ENCODE data around the gene SLC35D1.
"Not testable (repeated sequence)": the region's sequence is repeated elsewhere in the genome, so short reads cannot be mapped to it uniquely, and the experiment has no call there.

Gene SLC35D1

GRCh38 chr1:67085326-67085725 lies 31.4 kb upstream of the SLC35D1 start:
- Histone ChIP-seq H3K9ac (ENCODE audit: insufficient read length, low read depth) (no peak overlapping the region), H3K4me1 (ENCODE audit: insufficient read depth, insufficient read length) (no peaks in the 10 kb centered on the region), H3K36me3 (ENCODE audit: insufficient read depth, insufficient read length, low read length) (no peaks in the 10 kb centered on the region), H3K4me3 (ENCODE audit: insufficient read length, low read depth) (no peak overlapping the region), H3K27me3 (ENCODE audit: insufficient read depth, insufficient read length) (no peaks in the 10 kb centered on the region), H3K9me3 (ENCODE audit: insufficient read depth, low read length) (peaks cover 12% of the 10 kb centered on the region; the same call in 1 of the 2 replicates)
- TF ChIP-seq SUZ12 (IDR thresholded peaks at IDR 0.05; ENCODE audit: extremely low read depth, insufficient read depth, insufficient read length) (no peak), ZNF274 (IDR thresholded peaks at IDR 0.05; ENCODE audit: low read depth, low read length) (no peak), YY1 (IDR thresholded peaks at IDR 0.05; ENCODE audit: insufficient read depth, insufficient read length) (no peak)
- DNase-seq (ENCODE audit: low read depth, low spot score): no peak

GRCh38 chr1:67084765-67085318 lies 30.9 kb upstream of the SLC35D1 start:
- no peak overlapping the region for H3K4me3 ChIP-seq (ENCODE audit: insufficient read length, low read depth)

GRCh38 chr1:67078291-67078690 lies 24.3 kb upstream of the SLC35D1 start:
- H3K4me1 ChIP-seq (ENCODE audit: insufficient read depth, insufficient read length): no peaks in the 10 kb centered on the region
- DNase-seq (ENCODE audit: low read depth, low spot score): no peak
- no peak overlapping the region for H3K4me3 ChIP-seq (ENCODE audit: insufficient read length, low read depth)
- H3K27me3 ChIP-seq (ENCODE audit: insufficient read depth, insufficient read length): no peaks in the 10 kb centered on the region
- H3K9me3 ChIP-seq (ENCODE audit: insufficient read depth, low read length): peaks cover 7% of the 10 kb centered on the region; the same call in 1 of the 2 replicates
- TF ChIP-seq YY1 (IDR thresholded peaks at IDR 0.05; ENCODE audit: insufficient read depth, insufficient read length): no peak
- no peak for TF ChIP-seq ZNF274 (IDR thresholded peaks at IDR 0.05; ENCODE audit: low read depth, low read length)
- TF ChIP-seq SUZ12 (IDR thresholded peaks at IDR 0.05; ENCODE audit: extremely low read depth, insufficient read depth, insufficient read length): no peak
- no peak overlapping the region for H3K9ac ChIP-seq (ENCODE audit: insufficient read length, low read depth)
- H3K36me3 ChIP-seq (ENCODE audit: insufficient read depth, insufficient read length, low read length): no peaks in the 10 kb centered on the region

More at GRCh38 chr1:67084765-67085318, 30.9 kb upstream of the SLC35D1 start:
- H3K9ac ChIP-seq (ENCODE audit: insufficient read length, low read depth): no peak overlapping the region
- no peak for DNase-seq (ENCODE audit: low read depth, low spot score)
- no peaks in the 10 kb centered on the region for H3K27me3 ChIP-seq (ENCODE audit: insufficient read depth, insufficient read length)
- TF ChIP-seq ZNF274 (IDR thresholded peaks at IDR 0.05; ENCODE audit: low read depth, low read length) (no peak), SUZ12 (IDR thresholded peaks at IDR 0.05; ENCODE audit: extremely low read depth, insufficient read depth, insufficient read length) (no peak), YY1 (IDR thresholded peaks at IDR 0.05; ENCODE audit: insufficient read depth, insufficient read length) (no peak)
- H3K9me3 ChIP-seq (ENCODE audit: insufficient read depth, low read length): peaks cover 10% of the 10 kb centered on the region; the same call in 1 of the 2 replicates
- H3K36me3 ChIP-seq (ENCODE audit: insufficient read depth, insufficient read length, low read length): no peaks in the 10 kb centered on the region
- H3K4me1 ChIP-seq (ENCODE audit: insufficient read depth, insufficient read length): no peaks in the 10 kb centered on the region

- H3K27me3 ChIP-seq (ENCODE audit: insufficient read depth, insufficient read length): no peaks in the 10 kb centered on the region
- no peak for DNase-seq (ENCODE audit: low read depth, low spot score)
- no peak for TF ChIP-seq YY1 (IDR thresholded peaks at IDR 0.05; ENCODE audit: insufficient read depth, insufficient read length)
- no peak for TF ChIP-seq SUZ12 (IDR thresholded peaks at IDR 0.05; ENCODE audit: extremely low read depth, insufficient read depth, insufficient read length)
- TF ChIP-seq ZNF274 (IDR thresholded peaks at IDR 0.05; ENCODE audit: low read depth, low read length): no peak
- no peaks in the 10 kb centered on the region for H3K36me3 ChIP-seq (ENCODE audit: insufficient read depth, insufficient read length, low read length)
- H3K9ac ChIP-seq (ENCODE audit: insufficient read length, low read depth): no peak overlapping the region
- peaks cover 7% of the 10 kb centered on the region; the same call in 1 of the 2 replicates for H3K9me3 ChIP-seq (ENCODE audit: insufficient read depth, low read length)
- H3K4me3 ChIP-seq (ENCODE audit: insufficient read length, low read depth): no peak overlapping the region
- H3K4me1 ChIP-seq (ENCODE audit: insufficient read depth, insufficient read length): no peaks in the 10 kb centered on the region
These were observed 23.6 kb upstream of the SLC35D1 start for GRCh38 chr1:67077593-67077992.

GRCh38 chr1:67072749-67073148 lies 18.8 kb upstream of the SLC35D1 start:
- TF ChIP-seq YY1 (IDR thresholded peaks at IDR 0.05; ENCODE audit: insufficient read depth, insufficient read length) (no peak), ZNF274 (IDR thresholded peaks at IDR 0.05; ENCODE audit: low read depth, low read length) (no peak), SUZ12 (IDR thresholded peaks at IDR 0.05; ENCODE audit: extremely low read depth, insufficient read depth, insufficient read length) (no peak)
- DNase-seq (ENCODE audit: low read depth, low spot score): no peak
- Histone ChIP-seq H3K4me1 (ENCODE audit: insufficient read depth, insufficient read length) (no peaks in the 10 kb centered on the region), H3K27me3 (ENCODE audit: insufficient read depth, insufficient read length) (no peaks in the 10 kb centered on the region), H3K9me3 (ENCODE audit: insufficient read depth, low read length) (peaks cover 14% of the 10 kb centered on the region), H3K9ac (ENCODE audit: insufficient read length, low read depth) (no peak overlapping the region), H3K36me3 (ENCODE audit: insufficient read depth, insufficient read length, low read length) (no peaks in the 10 kb centered on the region), H3K4me3 (ENCODE audit: insufficient read length, low read depth) (no peak overlapping the region)

GRCh38 chr1:67067655-67068054 lies 13.7 kb upstream of the SLC35D1 start:
- not testable (repeated sequence) for DNase-seq (ENCODE audit: low read depth, low spot score); H3K27me3 ChIP-seq (ENCODE audit: insufficient read depth, insufficient read length); H3K9ac ChIP-seq (ENCODE audit: insufficient read length, low read depth); H3K4me3 ChIP-seq (ENCODE audit: insufficient read length, low read depth); H3K4me1 ChIP-seq (ENCODE audit: insufficient read depth, insufficient read length); H3K36me3 ChIP-seq (ENCODE audit: insufficient read depth, insufficient read length, low read length)
- H3K9me3 ChIP-seq (ENCODE audit: insufficient read depth, low read length): peaks cover 28% of the 10 kb centered on the region

- no peaks in the 10 kb centered on the region for H3K27me3 ChIP-seq (ENCODE audit: insufficient read depth, insufficient read length)
- DNase-seq (ENCODE audit: low read depth, low spot score): no peak
- no peak overlapping the region for H3K4me3 ChIP-seq (ENCODE audit: insufficient read length, low read depth)
- H3K36me3 ChIP-seq (ENCODE audit: insufficient read depth, insufficient read length, low read length): no peaks in the 10 kb centered on the region
- no peak overlapping the region for H3K9ac ChIP-seq (ENCODE audit: insufficient read length, low read depth)
- peaks cover 11% of the 10 kb centered on the region; the same call in 1 of the 2 replicates for H3K9me3 ChIP-seq (ENCODE audit: insufficient read depth, low read length)
- H3K4me1 ChIP-seq (ENCODE audit: insufficient read depth, insufficient read length): no peaks in the 10 kb centered on the region
- TF ChIP-seq SUZ12 (IDR thresholded peaks at IDR 0.05; ENCODE audit: extremely low read depth, insufficient read depth, insufficient read length): no peak
- no peak for TF ChIP-seq ZNF274 (IDR thresholded peaks at IDR 0.05; ENCODE audit: low read depth, low read length)
- no peak for TF ChIP-seq YY1 (IDR thresholded peaks at IDR 0.05; ENCODE audit: insufficient read depth, insufficient read length)
These were observed 8.5 kb upstream of the SLC35D1 start for GRCh38 chr1:67062412-67062811.
